IMR-90 (cell line): ENCODE results near the gene HMGN4. TPM values are rescaled to one million over a fixed set of nuclear protein-coding genes. Genes with fewer than 3 reads are reported as not detected.

Source experiments
- ATAC-seq: fragments of 200-7000 bp; cut with Tn5 transposase; 2 replicates; pipeline ENCODE4 v1.9.1; 2020; ENCODE audit warnings: low read depth, mild to moderate bottlenecking, moderate library complexity
- BruUV-seq: library from RNA; stranded (reverse); fragments of 400-500 nt; replicated peaks from 2 replicates; lab custom pipeline; 2021; lab: Mats Ljungman, UMichigan
- CTCF ChIA-PET: fragments of 300-600 bp; formaldehyde crosslinking; extraction: SDS; loops from one replicate; lab custom pipeline; 2021; ENCODE audit warnings: antibody characterized with exemption; lab: Yijun Ruan, JAX
- POLR2A ChIA-PET: fragments of 300-600 bp; sonication (Branson Sonifier 250); formaldehyde crosslinking; loops from one replicate; lab custom pipeline; 2022; ENCODE audit warnings: antibody characterized with exemption; ENCODE audit not compliant: unreplicated experiment; lab: Charles Lee
- DNase-seq: peaks from one replicate; pipeline ENCODE4 v3.0.0; 2013
- H2AFZ ChIP-seq: replicated peaks from 2 replicates; pipeline ENCODE3; 2013; ENCODE audit warnings: low read length, mild to moderate bottlenecking; ENCODE audit not compliant: poor library complexity
- H2AK5ac ChIP-seq: 2 replicates; pipeline ENCODE4 v1.6.1; 2013; ENCODE audit warnings: low read depth, low read length, inconsistent platforms
- H2AK9ac ChIP-seq: replicated peaks from 2 replicates; pipeline ENCODE3; 2013; ENCODE audit warnings: mild to moderate bottlenecking, low read depth, low read length, moderate library complexity; ENCODE audit not compliant: poor library complexity
- H2BK120ac ChIP-seq: 2 replicates; pipeline ENCODE4 v1.6.1; 2013; ENCODE audit warnings: low read depth, low read length, inconsistent platforms
- H2BK15ac ChIP-seq: 3 replicates; pipeline ENCODE4 v1.6.1; 2013; ENCODE audit warnings: low read depth, low read length, inconsistent platforms
- H2BK20ac ChIP-seq: 2 replicates; pipeline ENCODE4 v1.6.1; 2013; ENCODE audit warnings: low read depth, mild to moderate bottlenecking, inconsistent platforms, low read length, moderate library complexity
- H2BK5ac ChIP-seq: 2 replicates; pipeline ENCODE4 v1.6.1; 2013; ENCODE audit warnings: mild to moderate bottlenecking, low read depth, low read length, inconsistent platforms; ENCODE audit not compliant: poor library complexity, severe bottlenecking
- H3K14ac ChIP-seq: replicated peaks from 2 replicates; pipeline ENCODE4 v1.6.1; 2013; ENCODE audit warnings: low read depth, low read length, inconsistent platforms
- H3K18ac ChIP-seq: 2 replicates; pipeline ENCODE4 v1.6.1; 2013; ENCODE audit warnings: low read depth, low read length, control low read depth
- H3K23ac ChIP-seq: 2 replicates; pipeline ENCODE4 v1.6.1; 2013; ENCODE audit warnings: low read depth, low read length, inconsistent platforms
- H3K27ac ChIP-seq: 2 replicates; pipeline ENCODE4 v1.5.1; 2013; ENCODE audit warnings: mild to moderate bottlenecking, control low read depth, low read length; ENCODE audit not compliant: insufficient read depth
- H3K27me3 ChIP-seq: 2 replicates; pipeline ENCODE4 v1.6.1; 2013; ENCODE audit warnings: low read length; ENCODE audit not compliant: control insufficient read depth, insufficient read depth
- H3K36me3 ChIP-seq: 2 replicates; pipeline ENCODE4 v1.6.1; 2013; ENCODE audit warnings: low read length, mixed read lengths; ENCODE audit not compliant: control insufficient read depth, insufficient read depth
- H3K4ac ChIP-seq: 2 replicates; pipeline ENCODE4 v1.6.1; 2013; ENCODE audit warnings: low read depth, low read length, inconsistent platforms
- H3K4me1 ChIP-seq: 2 replicates; pipeline ENCODE4 v1.6.1; 2013; ENCODE audit warnings: low read length, mixed read lengths; ENCODE audit not compliant: control insufficient read depth, insufficient read depth
- H3K4me2 ChIP-seq: 2 replicates; pipeline ENCODE4 v1.6.1; 2013; ENCODE audit warnings: low read depth, mild to moderate bottlenecking, control low read depth, low read length, moderate library complexity
- H3K4me3 ChIP-seq: 2 replicates; pipeline ENCODE4 v1.5.1; 2013; ENCODE audit warnings: low read depth, mild to moderate bottlenecking, control low read depth, low read length, moderate library complexity; ENCODE audit not compliant: insufficient read depth
- H3K56ac ChIP-seq: 2 replicates; pipeline ENCODE4 v1.6.1; 2013; ENCODE audit warnings: low read length, inconsistent platforms; ENCODE audit not compliant: insufficient read depth; ENCODE audit errors: extremely low read depth
- H3K79me1 ChIP-seq, 2 experiments: 2 replicates each; pipeline ENCODE4 v1.6.1; 2013; ENCODE audit warnings: low read length in 2 of 2, inconsistent platforms in 1 of 2, low read depth in 1 of 2
- H3K9ac ChIP-seq: 2 replicates; pipeline ENCODE4 v1.6.1; 2013; ENCODE audit warnings: low read depth, low read length, control low read depth
- H3K9me1 ChIP-seq: 2 replicates; pipeline ENCODE4 v1.6.1; 2013; ENCODE audit warnings: low read length, inconsistent platforms; ENCODE audit not compliant: insufficient read depth
- H3K9me3 ChIP-seq: 2 replicates; pipeline ENCODE4 v1.6.1; 2013; ENCODE audit warnings: low read length; ENCODE audit not compliant: control insufficient read depth, insufficient read depth
- H4K20me1 ChIP-seq: 2 replicates; pipeline ENCODE4 v1.6.1; 2013; ENCODE audit warnings: low read length, inconsistent platforms; ENCODE audit not compliant: insufficient read depth
- H4K5ac ChIP-seq: 2 replicates; pipeline ENCODE4 v1.6.1; 2013; ENCODE audit warnings: mild to moderate bottlenecking, low read depth, low read length, control low read depth
- H4K8ac ChIP-seq, 2 experiments: 2 replicates each; pipeline ENCODE4 v1.6.1; 2013; ENCODE audit warnings: low read depth in 2 of 2, low read length in 2 of 2, control low read depth in 1 of 2, inconsistent platforms in 1 of 2
- H4K91ac ChIP-seq: 2 replicates; pipeline ENCODE4 v1.6.1; 2013; ENCODE audit warnings: low read depth, low read length, inconsistent platforms; ENCODE audit not compliant: insufficient read depth
- BHLHE40 ChIP-seq: fragments of 150-350 bp; IDR thresholded peaks from 2 replicates; pipeline ENCODE4 v1.6.1; 2016; ENCODE audit warnings: mild to moderate bottlenecking, low read depth, low read length
- CEBPB ChIP-seq: IDR thresholded peaks from 2 replicates; pipeline ENCODE4 v1.6.1; 2012; ENCODE audit warnings: low read depth, low read length, improper control_type of control experiment
- CHD1 ChIP-seq: IDR thresholded peaks from 2 replicates; pipeline ENCODE4 v1.6.1; 2012; ENCODE audit warnings: low read depth, low read length, improper control_type of control experiment
- CTCF ChIP-seq: conservative IDR thresholded peaks from 2 replicates; pipeline ENCODE4 v1.5.1; 2012; ENCODE audit warnings: mild to moderate bottlenecking, low read depth, low read length, improper control_type of control experiment
- ELK1 ChIP-seq: fragments of 150-350 bp; IDR thresholded peaks from 2 replicates; pipeline ENCODE4 v1.6.1; 2016; ENCODE audit warnings: low read depth, mild to moderate bottlenecking, low read length, moderate library complexity, borderline replicate concordance
- FOS ChIP-seq: fragments of 150-350 bp; IDR thresholded peaks from 2 replicates; pipeline ENCODE4 v1.6.1; 2016; ENCODE audit warnings: low read depth, low read length
- MAFK ChIP-seq: IDR thresholded peaks from 2 replicates; pipeline ENCODE4 v1.6.1; 2012; ENCODE audit warnings: low read depth, low read length, improper control_type of control experiment
- MAZ ChIP-seq: IDR thresholded peaks from 2 replicates; pipeline ENCODE4 v1.6.1; 2012; ENCODE audit warnings: low read depth, mild to moderate bottlenecking, low read length, improper control_type of control experiment, moderate library complexity, borderline replicate concordance
- MXI1 ChIP-seq: IDR thresholded peaks from 2 replicates; pipeline ENCODE4 v1.6.1; 2012; ENCODE audit warnings: low read depth, mild to moderate bottlenecking, low read length, moderate library complexity, borderline replicate concordance
- NFE2L2 ChIP-seq: fragments of 150-350 bp; IDR thresholded peaks from 2 replicates; pipeline ENCODE4 v1.6.1; 2016; ENCODE audit warnings: low read depth, mild to moderate bottlenecking, low read length
- POLR2A ChIP-seq: IDR thresholded peaks from 2 replicates; pipeline ENCODE4 v1.6.1; 2012; ENCODE audit warnings: mild to moderate bottlenecking, low read depth, low read length
- RAD21 ChIP-seq: IDR thresholded peaks from 2 replicates; pipeline ENCODE4 v1.6.1; 2012; ENCODE audit warnings: low read length, improper control_type of control experiment
- RCOR1 ChIP-seq: IDR thresholded peaks from 2 replicates; pipeline ENCODE4 v1.6.1; 2012; ENCODE audit warnings: mild to moderate bottlenecking, low read length, improper control_type of control experiment; ENCODE audit not compliant: insufficient replicate concordance
- RFX5 ChIP-seq: IDR thresholded peaks from 2 replicates; pipeline ENCODE4 v1.8.0; 2012; ENCODE audit warnings: low read depth, mild to moderate bottlenecking, low read length, moderate library complexity
- SMC3 ChIP-seq: fragments of 150-350 bp; IDR thresholded peaks from 2 replicates; pipeline ENCODE4 v1.6.1; 2016; ENCODE audit warnings: low read depth, mild to moderate bottlenecking, antibody characterized with exemption, low read length, moderate library complexity
- USF2 ChIP-seq: fragments of 150-350 bp; IDR thresholded peaks from 2 replicates; pipeline ENCODE4 v1.6.1; 2017; ENCODE audit warnings: mild to moderate bottlenecking, antibody characterized with exemption, low read length, low read depth
- dilution Hi-C: fragments of 300-500 bp; cut with HindIII; formaldehyde crosslinking; loops from one replicate; pipeline ENCODE4 v1.14.3; 2018; ENCODE audit warnings: low sequenced_read_pairs; ENCODE audit not compliant: unreplicated experiment
- in situ Hi-C: fragments of 300-500 bp; cut with MboI; formaldehyde crosslinking; loops from 3 replicates; pipeline ENCODE4 v1.14.3; 2019; ENCODE audit warnings: low sequenced_read_pairs, inconsistent platforms, mixed read lengths
- intact Hi-C: fragments of 100-400 bp; cut with micrococcal nuclease; formaldehyde crosslinking; loops from 2 replicates; pipeline ENCODE4 v1.10.0; 2022
- polyA plus RNA-seq, 3 experiments: library from polyadenylated mRNA; depleted of rRNA; stranded (reverse); fragments of >200 nt; gene quantifications; 2 replicates each; pipeline ENCODE4 v1.2.3, GENCODE V29; 2012; ENCODE audit warnings: low replicate concordance in 1 of 3
- total RNA-seq: library from RNA; depleted of rRNA; stranded (reverse); fragments of >200 nt; gene quantifications from 2 replicates; pipeline ENCODE4 v1.2.3, GENCODE V29; 2012

Gene HMGN4
- total and polyA plus RNA-seq, 2 of the 4 experiments (the other 2 are of a cell fraction): 46.4 to 50.2 TPM

- BruUV-seq: no TSS peak
- Histone ChIP-seq H3K14ac (no peak overlapping the region), H3K27ac (no peak overlapping the region), H2AK9ac (peak overlapping the region; percentile 65), H3K4me3 (no peak overlapping the region), H3K56ac (no peak overlapping the region), H2AFZ (no peak overlapping the region), H3K27me3 (no peaks in the 10 kb centered on the region), H4K91ac (no peak overlapping the region), H3K9ac (no peak overlapping the region), H2BK120ac (no peak overlapping the region), H3K9me1 (peaks cover 3% of the 10 kb centered on the region; the same call in 1 of the 2 replicates), H3K23ac (no peak overlapping the region), H4K20me1 (no peaks in the 10 kb centered on the region; the same call in 1 of the 2 replicates), H4K8ac (no peak overlapping the region), H2BK5ac (no peak overlapping the region), H4K5ac (no peak overlapping the region), H3K36me3 (peaks cover 14% of the 10 kb centered on the region), H2AK5ac (no peak overlapping the region), H2BK15ac (no peak overlapping the region), H3K79me1 (peaks cover 15 to 44% of the 10 kb centered on the region in 2 experiments), H2BK20ac (no peak overlapping the region), H3K9me3 (no peaks in the 10 kb centered on the region), H3K18ac (no peak overlapping the region), H3K4ac (no peak overlapping the region), H3K4me1 (no peaks in the 10 kb centered on the region; the same call in 1 of the 2 replicates), H3K4me2 (no peak overlapping the region)
- ATAC-seq (peak; percentile 72), DNase-seq (peak; percentile 26)
- TF ChIP-seq CTCF: peak; percentile 42
- no peak for TF ChIP-seq ELK1
- no peak for TF ChIP-seq NFE2L2
- no peak for TF ChIP-seq POLR2A
- no peak for TF ChIP-seq MXI1
- no peak for TF ChIP-seq RFX5
- TF ChIP-seq RCOR1: no peak
- no peak for TF ChIP-seq CEBPB
- TF ChIP-seq USF2: no peak
- TF ChIP-seq MAZ: no peak
- TF ChIP-seq FOS: no peak
- no peak for TF ChIP-seq MAFK
- peak; percentile 27; the same call in 1 of the 2 replicates for TF ChIP-seq RAD21
- peak; percentile 15; the same call in 1 of the 2 replicates for TF ChIP-seq SMC3
- TF ChIP-seq CHD1: no peak
- TF ChIP-seq BHLHE40: no peak
- intact Hi-C loops (no loop called here), dilution Hi-C loops (no loop called here), in situ Hi-C loops (no loop called here)
- POLR2A ChIA-PET: no interaction called here
- CTCF ChIA-PET: interaction anchor here (0.6 kb wide), 1 partner anchor 51 kb away, joined by 4 read pairs; no protein-coding TSS in a partner anchor
These were observed 5.8 kb downstream of the HMGN4 start for GRCh38 chr6:26543953-26544352.
